Activated CD4-positive, alpha-beta T cell treated with anti-CD3 and anti-CD28 coated beads for 36 hours (primary cell): ENCODE data around the gene CLCN5. TPM values are rescaled to one million over a fixed set of nuclear protein-coding genes. Genes with fewer than 3 reads are reported as not detected.

ENCODE experiments used
- ATAC-seq: fragments of 200-7000 bp; cut with Tn5 transposase; one replicate; pipeline ENCODE4 v1.10.0; 2021; ENCODE audit warnings: mild to moderate bottlenecking, moderate library complexity
- CTCF ChIA-PET: fragments of 350-600 bp; sonication (Branson Sonifier 250); formaldehyde crosslinking; loops from one replicate; lab custom pipeline; 2021; ENCODE audit warnings: antibody characterized with exemption; lab: Charles Lee
- POLR2A ChIA-PET: fragments of 350-600 bp; sonication (Branson Sonifier 250); formaldehyde crosslinking; loops from one replicate; lab custom pipeline; 2021; ENCODE audit warnings: antibody characterized with exemption, inconsistent platforms; lab: Charles Lee
- DNase-seq: peaks from one replicate; pipeline ENCODE4 v3.0.0-alpha.2; 2020
- H3K27ac Mint-ChIP-seq: one replicate; pipeline ENCODE4 v1.8.0; 2021; ENCODE audit warnings: mixed read lengths
- H3K27me3 Mint-ChIP-seq: one replicate; pipeline ENCODE4 v1.8.0; 2021; ENCODE audit warnings: mixed read lengths
- H3K36me3 Mint-ChIP-seq: one replicate; pipeline ENCODE4 v1.8.0; 2021; ENCODE audit warnings: low read depth, mixed read lengths
- H3K4me1 Mint-ChIP-seq: one replicate; pipeline ENCODE4 v1.8.0; 2021; ENCODE audit warnings: mixed read lengths
- H3K4me3 Mint-ChIP-seq: one replicate; pipeline ENCODE4 v1.8.0; 2021; ENCODE audit warnings: mild to moderate bottlenecking, moderate library complexity, mixed read lengths
- H3K9me3 Mint-ChIP-seq: one replicate; pipeline ENCODE4 v1.8.0; 2021; ENCODE audit warnings: low read depth, mixed read lengths
- intact Hi-C, 2 experiments: fragments of 100-400 bp; cut with DNase I in 1 of 2; cut with micrococcal nuclease in 1 of 2; formaldehyde crosslinking; loops; one replicate each; pipeline versions ENCODE4 v1.14.2 to v1.15.1; 2022 to 2024; cut with DNase I, micrococcal nuclease
- total RNA-seq, 2 experiments: library from RNA; stranded (reverse); gene quantifications; one replicate each; pipeline ENCODE4 v1.2.3, GENCODE V29; 2021

CLCN5 gene
- total RNA-seq, 2 experiments from 2014 or later, result 2.6 to 3.2 TPM

DNA sequence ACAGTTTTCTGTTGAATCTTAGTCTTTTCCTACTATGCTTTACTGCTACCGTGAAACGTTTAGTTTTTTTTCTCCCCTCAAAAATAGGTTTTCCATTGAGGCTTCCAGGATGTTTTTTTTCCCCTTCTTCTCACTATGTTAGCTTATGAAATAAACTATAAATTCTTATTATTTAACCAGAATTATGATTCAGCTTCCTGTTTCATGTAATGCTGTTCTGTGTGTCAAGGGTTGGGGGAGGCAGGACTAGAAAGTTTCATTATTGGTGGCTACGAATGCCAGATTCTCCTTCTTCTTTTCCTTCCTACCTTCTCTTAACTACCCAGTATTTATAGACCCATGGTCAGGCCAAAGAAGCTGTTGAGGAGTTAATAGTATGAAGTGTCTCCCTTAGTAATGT, 11.8 kb downstream of the CLCN5 start:
- no peak for ATAC-seq
- Mint-ChIP-seq H3K4me1 (peaks cover 8% of the 10 kb centered on the region), H3K27me3 (no peaks in the 10 kb centered on the region), H3K36me3 (peaks cover 3% of the 10 kb centered on the region), H3K9me3 (no peaks in the 10 kb centered on the region), H3K27ac (no peak overlapping the region), H3K4me3 (no peak overlapping the region)
- POLR2A ChIA-PET, result no interaction called here
- intact Hi-C loops, result no loop called here
- CTCF ChIA-PET, result no interaction called here
- no peak for DNase-seq

DNA sequence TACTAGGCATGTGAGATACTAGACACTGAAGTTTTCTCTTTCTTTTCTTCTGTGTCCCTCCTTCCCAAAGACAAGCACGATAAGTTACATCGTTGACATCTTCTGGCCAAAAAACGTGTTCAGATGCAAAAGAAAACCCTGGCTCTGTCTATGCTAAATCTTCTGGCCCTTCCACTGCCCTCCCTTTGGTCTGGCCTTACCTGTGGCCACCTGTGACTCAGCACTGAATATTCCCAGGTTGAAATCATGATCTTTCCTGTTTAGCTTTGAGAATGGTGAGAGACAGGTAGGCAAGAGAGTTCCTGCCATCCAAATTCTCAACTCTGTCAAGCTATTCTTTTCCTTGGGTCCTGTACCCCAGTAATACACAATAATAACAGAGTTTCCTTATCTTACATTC, 12.3 kb downstream of the CLCN5 start:
- ATAC-seq (no peak), DNase-seq (no peak)
- ChIA-PET POLR2A (no interaction called here), CTCF (no interaction called here)
- Mint-ChIP-seq H3K27me3 (no peaks in the 10 kb centered on the region), H3K36me3 (peaks cover 3% of the 10 kb centered on the region), H3K27ac (no peak overlapping the region), H3K4me3 (no peak overlapping the region), H3K9me3 (no peaks in the 10 kb centered on the region), H3K4me1 (peaks cover 8% of the 10 kb centered on the region)
- intact Hi-C loops, result no loop called here

DNA sequence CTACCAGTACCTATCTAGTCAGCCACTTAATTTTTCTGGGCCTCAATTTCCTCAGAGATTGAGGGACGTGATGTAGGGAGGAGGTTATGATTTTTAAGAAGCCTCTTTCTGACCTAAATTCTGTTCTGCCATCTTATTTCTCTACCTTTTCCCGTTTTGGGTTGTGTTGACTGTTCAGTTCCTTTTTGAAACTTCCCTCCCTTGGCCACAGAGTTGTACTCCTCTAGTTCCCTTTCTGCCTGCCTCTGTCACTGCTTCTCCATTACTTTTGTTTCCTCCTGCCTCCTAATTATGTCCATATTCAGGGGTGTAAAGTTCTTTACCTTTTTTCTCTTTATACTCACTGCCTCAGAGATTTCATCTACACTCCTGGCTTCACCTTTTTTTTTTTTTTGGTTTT, 25.4 kb downstream of the CLCN5 start:
- no peaks in the 10 kb centered on the region for H3K9me3 Mint-ChIP-seq
- intact Hi-C loops, result no loop called here
- no peaks in the 10 kb centered on the region for H3K36me3 Mint-ChIP-seq
- no peaks in the 10 kb centered on the region for H3K27me3 Mint-ChIP-seq
- H3K27ac Mint-ChIP-seq, result no peak overlapping the region
- ATAC-seq, result no peak
- POLR2A ChIA-PET, result no interaction called here
- no peak overlapping the region for H3K4me3 Mint-ChIP-seq
- DNase-seq, result no peak
- CTCF ChIA-PET, result no interaction called here
- H3K4me1 Mint-ChIP-seq, result peaks cover 3% of the 10 kb centered on the region

DNA sequence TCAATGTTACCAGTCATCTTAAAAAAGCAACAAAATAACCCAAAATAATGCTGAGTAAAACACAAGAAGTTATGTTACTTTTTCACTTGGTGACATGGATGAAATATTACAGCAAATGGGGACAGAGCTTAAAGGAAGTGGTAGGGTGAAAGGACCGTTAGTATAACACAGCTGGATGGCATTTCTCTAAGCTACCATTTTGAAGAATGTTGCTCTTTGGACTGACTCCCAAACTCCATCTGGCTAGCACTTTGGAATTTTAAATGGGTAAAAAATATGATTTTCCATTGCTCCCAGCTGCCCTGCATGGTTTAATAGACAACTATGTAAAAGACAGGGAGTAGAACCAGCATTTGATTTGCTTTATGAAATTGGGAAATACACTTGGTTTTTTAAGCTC, 27.6 kb downstream of the CLCN5 start:
- ATAC-seq (no peak), DNase-seq (no peak)
- peaks cover 3% of the 10 kb centered on the region for H3K4me1 Mint-ChIP-seq
- CTCF ChIA-PET, result no interaction called here
- H3K36me3 Mint-ChIP-seq, result no peaks in the 10 kb centered on the region
- no peak overlapping the region for H3K27ac Mint-ChIP-seq
- POLR2A ChIA-PET, result no interaction called here
- intact Hi-C loops, result no loop called here
- no peaks in the 10 kb centered on the region for H3K9me3 Mint-ChIP-seq
- H3K27me3 Mint-ChIP-seq, result no peaks in the 10 kb centered on the region
- H3K4me3 Mint-ChIP-seq, result no peak overlapping the region

DNA sequence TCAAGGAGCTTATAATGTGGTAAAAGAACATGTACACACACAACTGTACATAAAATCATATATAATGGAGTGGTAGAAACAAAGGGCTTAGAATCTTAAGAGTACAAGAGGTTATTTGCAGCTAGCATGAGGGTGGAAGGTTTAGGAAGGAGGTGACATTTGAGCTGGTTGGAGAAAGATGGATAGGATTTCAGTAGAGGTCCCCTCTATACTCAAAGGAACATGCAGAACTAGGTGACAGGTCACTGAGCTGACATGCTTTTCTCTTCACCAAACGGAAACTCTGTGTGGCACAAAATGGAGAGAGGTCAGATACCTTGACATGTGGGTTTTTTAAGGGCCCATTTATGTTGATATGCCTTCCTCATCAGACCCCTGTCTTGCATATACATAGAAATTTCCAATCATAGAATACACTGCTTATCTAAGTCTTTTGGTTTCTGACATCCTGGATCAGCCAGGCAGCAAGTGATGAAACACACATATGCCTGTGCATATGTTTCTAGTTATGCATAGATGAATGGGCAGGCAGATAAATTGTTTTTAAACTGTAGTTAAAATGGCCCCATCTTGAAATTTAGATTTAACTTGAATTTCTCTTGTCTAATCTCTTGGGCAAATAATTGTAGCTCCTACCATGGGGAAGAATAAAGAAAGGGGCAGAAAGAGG, 29.3 kb downstream of the CLCN5 start:
- peaks cover 3% of the 10 kb centered on the region for H3K4me1 Mint-ChIP-seq
- no peak overlapping the region for H3K27ac Mint-ChIP-seq
- no peaks in the 10 kb centered on the region for H3K27me3 Mint-ChIP-seq
- intact Hi-C loops, result no loop called here
- ChIA-PET CTCF (no interaction called here), POLR2A (no interaction called here)
- no peaks in the 10 kb centered on the region for H3K36me3 Mint-ChIP-seq
- H3K4me3 Mint-ChIP-seq, result no peak overlapping the region
- H3K9me3 Mint-ChIP-seq, result no peaks in the 10 kb centered on the region
- DNase-seq (no peak), ATAC-seq (no peak)

DNA sequence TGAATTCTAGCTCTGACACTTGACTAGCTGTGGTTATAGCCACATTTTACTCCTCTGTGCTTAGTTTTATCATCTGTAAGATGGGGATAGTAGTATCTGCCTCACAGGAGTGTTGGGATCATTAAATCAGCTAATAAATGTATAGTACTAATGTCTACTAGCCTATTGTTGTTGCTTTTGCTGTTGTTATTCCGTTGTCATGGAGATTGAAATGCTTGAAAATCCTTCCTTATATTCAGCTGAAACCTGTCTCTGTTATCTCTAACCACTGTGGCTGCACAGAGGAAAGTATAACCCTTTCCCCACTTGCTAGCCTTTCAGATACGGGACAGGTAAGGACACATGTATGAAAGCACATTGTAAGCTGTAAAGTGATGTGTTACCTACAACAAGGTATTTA, 33.9 kb downstream of the CLCN5 start:
- no peak for DNase-seq
- no peaks in the 10 kb centered on the region for H3K36me3 Mint-ChIP-seq
- no peaks in the 10 kb centered on the region for H3K27me3 Mint-ChIP-seq
- ChIA-PET CTCF (interaction anchor here (1.6 kb wide), 1 partner anchor 37 kb away, joined by 4 read pairs; no protein-coding TSS in a partner anchor), POLR2A (no interaction called here)
- intact Hi-C loops, result no loop called here
- no peaks in the 10 kb centered on the region for H3K9me3 Mint-ChIP-seq
- no peak overlapping the region for H3K27ac Mint-ChIP-seq
- H3K4me1 Mint-ChIP-seq, result no peaks in the 10 kb centered on the region
- ATAC-seq, result no peak
- no peak overlapping the region for H3K4me3 Mint-ChIP-seq

- Mint-ChIP-seq H3K36me3 (no peaks in the 10 kb centered on the region), H3K4me1 (no peaks in the 10 kb centered on the region), H3K4me3 (no peak overlapping the region), H3K9me3 (no peaks in the 10 kb centered on the region), H3K27me3 (no peaks in the 10 kb centered on the region), H3K27ac (no peak overlapping the region)
- no peak for ATAC-seq
- DNase-seq, result no peak
- intact Hi-C loops, result no loop called here
- ChIA-PET POLR2A (no interaction called here), CTCF (no interaction called here)
Observed at GRCh38 chrX:49958727-49959485, 36.5 kb downstream of the CLCN5 start.

GRCh38 chrX:49959602-49960001, 37.2 kb downstream of the CLCN5 start:
- Mint-ChIP-seq H3K9me3 (no peaks in the 10 kb centered on the region), H3K27ac (no peak overlapping the region), H3K36me3 (no peaks in the 10 kb centered on the region), H3K4me1 (no peaks in the 10 kb centered on the region), H3K4me3 (no peak overlapping the region), H3K27me3 (no peaks in the 10 kb centered on the region)
- ChIA-PET POLR2A (no interaction called here), CTCF (no interaction called here)
- intact Hi-C loops, result no loop called here
- ATAC-seq (no peak), DNase-seq (no peak)

DNA sequence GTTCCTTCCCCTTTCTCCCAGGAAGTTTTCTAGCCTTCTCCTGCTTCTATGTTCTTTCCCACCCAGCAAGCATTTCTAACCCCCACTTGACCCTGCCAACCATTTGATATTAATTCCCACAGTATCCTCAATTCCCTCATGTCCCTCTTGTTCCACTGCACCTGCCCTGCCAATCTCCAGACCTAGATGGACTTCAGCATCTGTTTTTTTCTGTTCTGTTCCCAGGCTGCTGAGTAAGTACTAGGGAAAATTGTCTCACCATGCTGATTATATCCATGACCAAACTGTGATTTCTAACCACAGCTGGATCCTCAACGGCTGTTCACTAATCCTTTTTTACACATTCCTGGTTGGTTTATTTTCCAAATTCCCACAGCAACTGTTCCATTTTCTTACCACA, 37.7 kb downstream of the CLCN5 start:
- H3K36me3 Mint-ChIP-seq, result no peaks in the 10 kb centered on the region
- ATAC-seq (no peak), DNase-seq (no peak)
- no peaks in the 10 kb centered on the region for H3K27me3 Mint-ChIP-seq
- ChIA-PET CTCF (no interaction called here), POLR2A (no interaction called here)
- H3K9me3 Mint-ChIP-seq, result no peaks in the 10 kb centered on the region
- intact Hi-C loops, result no loop called here
- no peaks in the 10 kb centered on the region for H3K4me1 Mint-ChIP-seq
- H3K27ac Mint-ChIP-seq, result no peak overlapping the region
- H3K4me3 Mint-ChIP-seq, result no peak overlapping the region

GRCh38 chrX:49970674-49971073, 48.3 kb downstream of the CLCN5 start:
- Mint-ChIP-seq H3K4me1 (no peaks in the 10 kb centered on the region), H3K36me3 (no peaks in the 10 kb centered on the region), H3K27me3 (no peaks in the 10 kb centered on the region), H3K27ac (no peak overlapping the region), H3K9me3 (no peaks in the 10 kb centered on the region), H3K4me3 (no peak overlapping the region)
- DNase-seq (no peak), ATAC-seq (no peak)
- CTCF ChIA-PET, result no interaction called here
- intact Hi-C loops, result no loop called here
- POLR2A ChIA-PET, result no interaction called here

GRCh38 chrX:49972328-49972860, 50.0 kb downstream of the CLCN5 start:
- ChIA-PET POLR2A (no interaction called here), CTCF (no interaction called here)
- Mint-ChIP-seq H3K36me3 (no peaks in the 10 kb centered on the region), H3K4me1 (no peaks in the 10 kb centered on the region), H3K27ac (no peak overlapping the region), H3K27me3 (no peaks in the 10 kb centered on the region), H3K9me3 (no peaks in the 10 kb centered on the region), H3K4me3 (no peak overlapping the region)
- intact Hi-C loops, result no loop called here
- ATAC-seq, result no peak
- DNase-seq, result no peak

GRCh38 chrX:49976682-49977197, 54.3 kb downstream of the CLCN5 start:
- Mint-ChIP-seq H3K4me1 (no peaks in the 10 kb centered on the region), H3K27ac (no peak overlapping the region), H3K4me3 (no peak overlapping the region), H3K27me3 (no peaks in the 10 kb centered on the region), H3K9me3 (no peaks in the 10 kb centered on the region), H3K36me3 (no peaks in the 10 kb centered on the region)
- ChIA-PET CTCF (interaction anchor here (1.9 kb wide), 1 partner anchor 13 kb away, joined by 4 read pairs; no protein-coding TSS in a partner anchor), POLR2A (no interaction called here)
- ATAC-seq (no peak), DNase-seq (no peak)
- intact Hi-C loops, result no loop called here
